ENCODE measurements around the gene CEP128.

GRCh38 chr14:80609055-80609454 is 332.5 kb downstream of the CEP128 start:
- no peak for TF ChIP-seq ZNF639 (tag by site-specific recombination; IDR thresholded peaks at IDR 0.05)
- TF ChIP-seq CTCF (tag by site-specific recombination; IDR thresholded peaks at IDR 0.05) = no peak
- no peak for TF ChIP-seq ZBTB49 (tag by site-specific recombination; IDR thresholded peaks at IDR 0.05; ENCODE audit: low read depth)
- no peak for TF ChIP-seq ATF2 (tag by site-specific recombination; IDR thresholded peaks at IDR 0.05; ENCODE audit: low read depth)
- TF ChIP-seq ZNF341 (tag by site-specific recombination; IDR thresholded peaks at IDR 0.05; ENCODE audit: low read depth) = no peak
- no peak for TF ChIP-seq KLF1 (tag by site-specific recombination; IDR thresholded peaks at IDR 0.05)
- no peak for TF ChIP-seq ZSCAN30 (tag by site-specific recombination; IDR thresholded peaks at IDR 0.05)
- TF ChIP-seq MEIS1 (CRISPR knock-in tag; IDR thresholded peaks at IDR 0.05; ENCODE audit: borderline replicate concordance) = no peak
- TF ChIP-seq SP2 (tag by site-specific recombination; IDR thresholded peaks at IDR 0.05) = no peak
- no peak for TF ChIP-seq TCF7L2 (IDR thresholded peaks at IDR 0.05; ENCODE audit: borderline replicate concordance, low read depth, low read length)

Data from HEK293 (cell line).